SW480 (cell line): ENCODE results near the gene OR10AG1.

ENCODE experiments used
- DNase-seq: peaks from one replicate; pipeline ENCODE4 v3.0.0-alpha.2; 2016; ENCODE audit warnings: low spot score

The OR10AG1 gene, protein sequence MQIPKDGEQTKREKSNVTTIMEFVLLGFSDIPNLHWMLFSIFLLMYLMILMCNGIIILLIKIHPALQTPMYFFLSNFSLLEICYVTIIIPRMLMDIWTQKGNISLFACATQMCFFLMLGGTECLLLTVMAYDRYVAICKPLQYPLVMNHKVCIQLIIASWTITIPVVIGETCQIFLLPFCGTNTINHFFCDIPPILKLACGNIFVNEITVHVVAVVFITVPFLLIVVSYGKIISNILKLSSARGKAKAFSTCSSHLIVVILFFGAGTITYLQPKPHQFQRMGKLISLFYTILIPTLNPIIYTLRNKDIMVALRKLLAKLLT

DNA sequence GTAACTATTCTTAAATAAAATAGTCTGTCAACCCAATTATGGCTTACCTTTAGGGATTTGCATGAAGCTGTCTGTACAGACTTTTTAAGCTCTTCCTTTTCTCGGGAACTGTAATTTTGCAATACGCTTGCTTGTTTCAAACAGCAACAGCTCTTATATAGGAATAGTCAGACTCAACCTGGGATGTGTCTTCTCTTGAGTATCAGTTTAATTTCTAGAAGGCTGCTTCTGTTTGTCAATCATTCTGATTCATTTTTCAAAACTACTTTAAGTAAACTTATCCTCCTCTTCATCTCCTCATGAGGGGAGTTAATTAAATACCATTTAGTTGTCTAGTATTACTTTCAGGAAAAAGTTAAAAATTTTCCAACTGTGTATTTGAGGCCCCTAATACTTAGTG is at the start of gene OR10AG1:
TSS of gene OR10AG1 (minus strand) at position 101 of the 400 bp plus-strand sequence. CDS start at position 63, 38 bp downstream.
- DNase-seq: no peak

DNA sequence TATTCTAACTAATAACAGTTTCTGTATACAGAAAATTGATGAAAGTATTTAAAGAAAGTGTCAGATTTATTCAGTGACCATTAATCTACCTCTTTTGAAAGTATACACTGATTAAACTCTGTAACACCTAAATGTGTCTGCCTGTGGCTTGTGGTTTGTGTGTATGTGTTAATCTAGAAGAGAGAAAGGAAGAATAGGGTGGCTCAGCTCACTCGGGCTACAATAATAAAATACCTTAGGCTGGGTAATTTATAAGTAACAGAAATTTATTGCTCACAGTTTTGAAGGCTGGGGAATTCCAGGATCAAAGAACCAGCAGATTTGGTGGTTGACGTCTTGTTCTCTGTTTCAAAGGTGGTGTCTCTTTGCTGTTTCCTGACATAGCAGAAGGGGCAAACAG is 44.1 kb upstream of the OR10AG1 start:
- DNase-seq: peak; percentile 7

DNA sequence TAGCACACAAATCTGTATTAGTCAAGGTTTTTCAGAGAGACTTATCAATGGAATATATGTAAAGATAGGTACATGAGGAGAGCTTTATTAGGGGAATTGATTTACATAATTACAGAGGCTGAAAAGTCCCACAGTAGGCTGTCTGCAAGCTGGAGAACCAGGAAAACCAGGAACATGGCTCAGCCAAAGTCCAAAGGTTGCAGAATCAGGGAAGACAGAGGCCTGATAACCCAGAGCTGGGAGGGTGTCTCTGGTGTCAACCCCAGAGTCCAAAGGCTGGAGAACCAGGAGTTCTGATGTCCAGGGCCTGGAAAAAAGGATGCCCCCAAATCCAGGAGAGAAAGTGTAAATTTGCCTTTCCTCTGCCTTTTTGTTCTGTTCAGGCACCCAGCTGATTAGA is 41.0 kb upstream of the OR10AG1 start:
- no peak for DNase-seq

DNA sequence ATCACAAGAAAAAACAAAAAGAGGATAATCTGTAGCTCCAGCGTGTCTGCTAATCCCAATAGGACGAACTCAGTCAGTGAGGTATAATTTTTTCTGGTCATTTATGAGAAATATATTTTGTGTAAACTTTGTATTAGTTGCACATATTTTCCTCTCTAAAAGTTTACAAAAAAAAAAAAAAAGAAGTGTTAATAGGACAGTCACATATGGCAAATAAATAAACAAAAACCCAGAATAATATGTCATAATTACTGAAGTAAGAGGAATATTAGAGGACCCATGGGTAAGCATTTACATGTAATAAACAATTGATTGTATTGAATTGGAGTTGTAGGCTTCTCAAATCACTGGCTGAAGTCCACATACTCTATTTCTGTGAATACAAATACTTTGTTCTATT is 24.8 kb upstream of the OR10AG1 start, which contains the start of gene OR5F1:
TSS of gene OR5F1 (minus strand) at position 101 of the 400 bp plus-strand sequence. CDS start at position 101, 0 bp downstream.
- DNase-seq: no peak

DNA sequence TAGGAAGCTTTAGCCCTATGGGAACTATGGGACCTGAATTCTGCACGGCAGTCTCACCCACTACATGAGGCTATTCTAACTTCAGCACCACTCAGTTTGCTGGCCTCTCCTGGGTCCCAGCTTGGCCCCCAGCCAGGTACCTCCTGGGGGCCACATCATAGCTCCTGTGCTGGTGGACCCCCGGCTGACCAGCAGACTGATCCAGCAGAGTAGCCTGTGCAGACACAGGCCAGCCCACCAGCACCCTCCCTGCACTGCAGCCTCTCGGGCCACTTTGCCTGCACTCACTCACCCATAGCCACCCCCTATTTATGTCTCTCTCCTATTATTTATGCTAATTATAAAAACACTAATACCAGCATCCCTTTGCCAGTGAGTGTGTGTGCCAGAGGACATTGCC is 1.2 kb upstream of the OR10AG1 start:
- no peak for DNase-seq

DNA sequence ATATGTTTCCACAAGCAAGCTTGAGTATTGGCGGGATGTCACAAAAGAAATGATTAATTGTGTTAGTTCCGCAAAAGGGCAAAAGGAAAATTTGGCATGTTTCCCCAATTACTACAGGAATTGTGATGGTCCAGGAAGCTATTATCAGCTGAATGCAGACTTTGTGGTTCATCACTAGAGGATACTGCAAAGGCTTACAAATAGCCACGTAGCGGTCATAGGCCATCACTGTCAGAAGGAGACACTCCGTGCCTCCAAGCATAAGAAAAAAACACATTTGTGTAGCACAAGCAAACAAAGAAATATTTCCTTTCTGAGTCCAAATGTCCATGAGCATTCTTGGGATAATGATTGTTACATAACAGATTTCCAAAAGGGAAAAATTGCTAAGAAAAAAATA is 1.8 kb downstream of the OR10AG1 start:
- no peak for DNase-seq

DNA sequence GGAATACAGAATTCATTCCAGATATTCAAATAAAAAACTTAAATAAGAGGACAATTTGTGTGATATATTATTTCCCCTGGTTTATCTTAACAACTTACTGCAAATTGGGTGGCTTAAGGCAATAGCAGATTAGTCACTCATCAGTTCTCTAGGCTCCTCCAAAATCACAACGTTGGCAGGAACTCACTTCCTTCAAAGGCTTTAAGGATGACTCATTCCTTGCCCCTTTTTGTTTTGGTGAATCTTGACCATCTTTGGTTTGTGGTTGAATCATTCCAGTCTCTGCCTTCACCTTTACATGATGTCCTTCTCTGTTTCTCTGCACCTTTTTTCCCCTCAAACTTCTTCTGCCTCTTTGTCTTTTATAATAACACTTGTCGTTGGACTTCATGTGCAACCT is 3.4 kb downstream of the OR10AG1 start:
- no peak for DNase-seq

DNA sequence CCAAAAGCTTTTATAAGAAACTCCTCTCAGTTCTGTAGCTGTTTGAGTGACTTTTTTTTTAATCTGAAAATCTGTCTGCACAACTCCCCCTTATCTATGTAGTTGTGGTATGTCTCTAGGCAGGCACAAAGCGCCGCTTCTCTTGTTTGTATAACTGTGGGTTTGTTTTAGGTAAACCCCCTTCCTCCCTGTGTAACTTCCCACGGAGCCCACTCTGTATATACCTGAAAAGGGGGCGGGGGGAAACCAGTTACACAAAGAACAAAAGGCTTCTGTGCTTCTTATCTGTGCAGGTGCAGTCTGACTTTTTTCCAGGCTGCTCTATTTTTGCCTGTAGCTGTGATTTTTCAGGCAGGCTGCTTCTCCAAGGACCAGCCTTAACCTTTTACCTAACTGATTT is 13.2 kb downstream of the OR10AG1 start:
- no peak for DNase-seq

DNA sequence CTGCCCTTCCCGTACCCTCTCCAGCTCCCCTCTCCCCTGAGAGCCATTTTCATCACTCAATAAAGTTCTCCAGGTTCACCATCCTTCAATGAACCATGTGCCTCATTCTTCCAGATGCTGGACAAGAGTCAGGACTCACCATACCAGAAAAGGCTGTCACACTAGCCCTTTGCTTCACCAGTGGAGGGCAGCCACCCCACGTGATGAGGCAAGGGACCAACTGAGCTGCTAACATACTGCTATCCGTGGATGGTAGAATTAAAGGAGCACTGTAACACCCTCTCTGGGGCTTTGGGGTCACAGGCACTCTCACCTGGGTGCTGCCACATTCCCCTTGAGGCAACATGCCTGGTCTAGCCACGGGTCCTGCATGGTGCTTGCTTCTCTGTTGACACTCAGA is 20.4 kb downstream of the OR10AG1 start:
- no peak for DNase-seq

DNA sequence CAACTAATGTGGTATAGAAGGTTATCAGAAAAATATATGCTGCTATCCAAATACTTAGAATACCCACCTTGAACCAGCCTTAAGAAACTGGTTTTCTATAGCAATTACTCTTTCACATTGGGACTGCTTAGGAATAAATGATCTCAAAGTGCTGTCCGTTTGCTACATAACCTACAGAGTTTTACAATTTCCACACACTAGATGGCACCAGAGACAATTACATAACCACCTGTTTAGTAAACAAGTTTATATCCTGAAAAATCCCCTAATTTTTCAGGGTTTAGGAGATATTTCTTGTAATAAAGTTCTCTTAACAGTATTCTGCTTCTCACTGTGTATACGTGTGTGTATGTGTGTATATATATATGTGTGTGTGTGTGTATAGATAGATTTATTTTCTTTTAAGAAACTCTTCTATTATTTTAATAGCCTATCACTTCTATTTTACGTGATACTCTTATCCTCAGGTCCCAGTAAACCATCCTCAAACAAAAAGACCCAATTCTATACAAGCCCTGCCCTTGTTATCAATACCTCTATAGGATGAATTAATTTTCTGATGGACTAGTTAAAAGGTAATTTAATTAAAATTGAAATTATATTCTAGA is 26.9 kb downstream of the OR10AG1 start:
- peak; percentile 52 for DNase-seq

DNA sequence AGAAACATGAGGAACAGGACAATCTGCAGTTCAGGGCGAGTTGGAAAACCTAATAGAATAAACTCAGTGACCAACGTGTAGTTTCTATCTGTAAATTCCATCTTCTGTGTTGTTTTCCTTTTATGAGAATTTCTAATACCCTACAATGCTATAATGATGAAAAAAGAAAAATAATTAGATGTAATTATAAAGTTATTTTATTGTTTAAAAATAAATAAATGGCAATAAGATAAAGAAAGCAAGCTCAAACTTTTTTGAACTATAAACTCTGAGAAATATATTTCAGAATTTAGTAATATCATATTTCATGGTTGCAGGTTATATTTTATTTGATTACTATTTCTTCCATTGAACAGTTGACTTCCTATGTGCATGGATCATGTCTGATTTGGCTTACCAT is 33.4 kb downstream of the OR10AG1 start, which contains the start of gene OR5I1:
TSS of gene OR5I1 (minus strand) at position 101 of the 400 bp plus-strand sequence. CDS start at position 101, 0 bp downstream.
- DNase-seq: no peak

DNA sequence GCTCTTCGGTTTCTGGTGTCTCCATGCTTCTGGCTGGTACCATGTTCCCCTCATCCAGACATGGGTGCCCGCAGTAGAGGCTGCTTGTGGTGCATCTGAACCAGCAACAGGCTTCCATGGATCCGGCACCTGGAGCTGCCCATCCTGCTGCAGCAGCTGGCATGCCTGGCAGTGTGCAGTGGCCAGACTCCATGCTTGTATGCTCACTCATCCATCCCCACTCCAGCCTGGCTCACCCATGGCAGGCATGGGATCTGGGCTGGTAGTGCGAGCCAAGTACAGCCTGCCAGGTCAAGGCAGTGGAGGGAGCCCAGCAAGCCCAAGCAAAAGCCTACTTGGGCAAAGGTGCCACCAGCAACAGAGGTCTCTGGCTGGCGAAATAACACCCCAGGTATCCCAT is 49.2 kb downstream of the OR10AG1 start:
- no peak for DNase-seq
